ENCODE measurements around the gene RNF13. TPM values are rescaled to one million over a fixed set of nuclear protein-coding genes. Genes with fewer than 3 reads are reported as not detected.
"Not testable (repeated sequence)": the region's sequence is repeated elsewhere in the genome, so short reads cannot be mapped to it uniquely, and the experiment has no call there.

The RNF13 gene
- total RNA-seq, 2 experiments from 2014 or later: 28.8 to 41.2 TPM

- H3K27me3 Mint-ChIP-seq: peaks cover 37% of the 10 kb centered on the region
- intact Hi-C loops (cut with DNase I, micrococcal nuclease): loop anchor here in 1 of 2 experiments (2.0 to 5.0 kb wide), 4 partner anchors 35 to 416 kb away; partner anchors contain the start of genes COMMD2 and RNF13
- peak overlapping the region; percentile 63 for H3K27ac Mint-ChIP-seq
- no peaks in the 10 kb centered on the region for H3K9me3 Mint-ChIP-seq (ENCODE audit: low read depth)
- ChIA-PET POLR2A (interaction anchor here (0.7 kb wide), 1 partner anchor 1072 kb away, joined by 3 read pairs; no protein-coding TSS in a partner anchor), CTCF (interaction anchor here (0.7 to 2.4 kb wide), 2 partner anchors 16 to 213 kb away, joined by 3 to 11 read pairs; no protein-coding TSS in a partner anchor)
- peak; percentile 16 for ATAC-seq
- peaks cover 16% of the 10 kb centered on the region for H3K4me1 Mint-ChIP-seq
- peak; percentile 57 for DNase-seq
- H3K36me3 Mint-ChIP-seq (ENCODE audit: low read depth): no peaks in the 10 kb centered on the region
- H3K4me3 Mint-ChIP-seq: peak overlapping the region; percentile 83
Measured at GRCh38 chr3:149971403-149972075, 158.5 kb downstream of the RNF13 start.

- H3K4me3 Mint-ChIP-seq: no peak overlapping the region
- ATAC-seq (no peak), DNase-seq (no peak)
- CTCF ChIA-PET: interaction anchor here (0.6 kb wide), 1 partner anchor 15 kb away, joined by 3 read pairs; no protein-coding TSS in a partner anchor
- H3K27ac Mint-ChIP-seq: no peak overlapping the region
- H3K4me1 Mint-ChIP-seq: peaks cover 6% of the 10 kb centered on the region
- peaks cover 43% of the 10 kb centered on the region for H3K27me3 Mint-ChIP-seq
- H3K9me3 Mint-ChIP-seq (ENCODE audit: low read depth): no peaks in the 10 kb centered on the region
- POLR2A ChIA-PET: no interaction called here
- intact Hi-C loops (cut with DNase I, micrococcal nuclease): no loop called here
- no peaks in the 10 kb centered on the region for H3K36me3 Mint-ChIP-seq (ENCODE audit: low read depth)
Measured at GRCh38 chr3:149975919-149976318, 162.9 kb downstream of the RNF13 start.

GRCh38 chr3:149977386-149977785, 164.4 kb downstream of the RNF13 start:
- Mint-ChIP-seq H3K27ac (no peak overlapping the region), H3K4me3 (no peak overlapping the region), H3K36me3 (ENCODE audit: low read depth) (no peaks in the 10 kb centered on the region), H3K4me1 (peaks cover 2% of the 10 kb centered on the region), H3K9me3 (ENCODE audit: low read depth) (no peaks in the 10 kb centered on the region), H3K27me3 (peaks cover 33% of the 10 kb centered on the region)
- CTCF ChIA-PET: interaction anchor here (0.7 to 2.6 kb wide), 5 partner anchors 10 to 515 kb away, joined by 3 to 15 read pairs (median 3); no protein-coding TSS in a partner anchor
- intact Hi-C loops (cut with DNase I, micrococcal nuclease): no loop called here
- ATAC-seq (no peak), DNase-seq (no peak)
- POLR2A ChIA-PET: no interaction called here

GRCh38 chr3:149981979-149982378, 169.0 kb downstream of the RNF13 start:
- intact Hi-C loops (cut with DNase I, micrococcal nuclease); POLR2A ChIA-PET; H3K27ac Mint-ChIP-seq; H3K4me3 Mint-ChIP-seq; H3K36me3 Mint-ChIP-seq (ENCODE audit: low read depth); H3K4me1 Mint-ChIP-seq; H3K9me3 Mint-ChIP-seq (ENCODE audit: low read depth); DNase-seq: not testable (repeated sequence)
- peaks cover 18% of the 10 kb centered on the region for H3K27me3 Mint-ChIP-seq
- peak; percentile 80 for ATAC-seq
- CTCF ChIA-PET: interaction anchor here (1.3 kb wide), 2 partner anchors 12 to 238 kb away, joined by 4 read pairs; no protein-coding TSS in a partner anchor

- H3K27ac Mint-ChIP-seq; H3K4me1 Mint-ChIP-seq; H3K4me3 Mint-ChIP-seq; POLR2A ChIA-PET; intact Hi-C loops (cut with DNase I, micrococcal nuclease); DNase-seq; H3K36me3 Mint-ChIP-seq (ENCODE audit: low read depth); ATAC-seq; H3K9me3 Mint-ChIP-seq (ENCODE audit: low read depth): not testable (repeated sequence)
- CTCF ChIA-PET: interaction anchor here (0.9 kb wide), 1 partner anchor 236 kb away, joined by 3 read pairs; no protein-coding TSS in a partner anchor
- peaks cover 14% of the 10 kb centered on the region for H3K27me3 Mint-ChIP-seq
Measured at GRCh38 chr3:149983053-149983452, 170.0 kb downstream of the RNF13 start.

GRCh38 chr3:149983628-149984027, 170.6 kb downstream of the RNF13 start:
- Mint-ChIP-seq H3K4me3 (no peak overlapping the region), H3K4me1 (no peaks in the 10 kb centered on the region), H3K9me3 (ENCODE audit: low read depth) (no peaks in the 10 kb centered on the region), H3K27me3 (peaks cover 11% of the 10 kb centered on the region), H3K36me3 (ENCODE audit: low read depth) (no peaks in the 10 kb centered on the region), H3K27ac (no peak overlapping the region)
- no peak for DNase-seq
- ATAC-seq: no peak
- ChIA-PET CTCF (interaction anchor here (0.9 to 1.5 kb wide), 2 partner anchors 48 to 236 kb away, joined by 3 read pairs; no protein-coding TSS in a partner anchor), POLR2A (no interaction called here)
- intact Hi-C loops (cut with DNase I, micrococcal nuclease): no loop called here

GRCh38 chr3:149989307-149989706, 176.3 kb downstream of the RNF13 start:
- no peak overlapping the region for H3K27ac Mint-ChIP-seq
- H3K36me3 Mint-ChIP-seq (ENCODE audit: low read depth): no peaks in the 10 kb centered on the region
- no peak for DNase-seq
- H3K9me3 Mint-ChIP-seq (ENCODE audit: low read depth): peaks cover 5% of the 10 kb centered on the region
- peaks cover 11% of the 10 kb centered on the region for H3K27me3 Mint-ChIP-seq
- ChIA-PET CTCF (no interaction called here), POLR2A (no interaction called here)
- intact Hi-C loops (cut with DNase I, micrococcal nuclease): no loop called here
- H3K4me1 Mint-ChIP-seq: no peaks in the 10 kb centered on the region
- no peak for ATAC-seq
- no peak overlapping the region for H3K4me3 Mint-ChIP-seq

DNA sequence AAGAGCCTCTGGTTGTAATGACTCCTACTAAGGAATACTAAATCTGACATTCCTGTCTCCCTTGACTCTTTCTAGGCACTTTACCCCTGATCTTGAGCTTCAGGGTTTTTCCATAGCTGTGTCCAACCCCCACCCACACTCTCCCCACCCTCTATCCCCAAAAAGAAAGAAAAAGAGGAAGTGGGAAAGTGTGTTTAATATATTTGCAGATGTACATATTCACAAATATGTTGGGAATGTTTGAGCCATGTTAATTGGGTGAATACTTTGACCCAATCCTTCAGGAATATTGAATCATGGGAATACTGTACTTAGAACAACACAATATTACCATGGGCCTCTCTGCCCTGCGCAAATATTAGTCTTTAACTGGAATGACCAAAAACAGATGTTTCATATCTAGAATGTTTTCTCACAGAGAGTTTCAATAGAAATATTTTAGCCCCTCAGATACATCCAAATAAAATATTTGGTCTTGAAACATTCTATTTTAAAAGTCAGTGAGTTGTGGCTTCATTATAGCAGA, 177.5 kb downstream of the RNF13 start:
- no peak overlapping the region for H3K4me3 Mint-ChIP-seq
- H3K27me3 Mint-ChIP-seq: peaks cover 15% of the 10 kb centered on the region
- ChIA-PET POLR2A (no interaction called here), CTCF (no interaction called here)
- no peaks in the 10 kb centered on the region for H3K4me1 Mint-ChIP-seq
- peaks cover 12% of the 10 kb centered on the region for H3K9me3 Mint-ChIP-seq (ENCODE audit: low read depth)
- DNase-seq (no peak), ATAC-seq (no peak)
- no peaks in the 10 kb centered on the region for H3K36me3 Mint-ChIP-seq (ENCODE audit: low read depth)
- intact Hi-C loops (cut with DNase I, micrococcal nuclease): no loop called here
- no peak overlapping the region for H3K27ac Mint-ChIP-seq

GRCh38 chr3:149992416-149993058, 179.5 kb downstream of the RNF13 start:
- H3K9me3 Mint-ChIP-seq (ENCODE audit: low read depth): peaks cover 14% of the 10 kb centered on the region

GRCh38 chr3:149998946-149999345, 185.9 kb downstream of the RNF13 start:
- Mint-ChIP-seq H3K9me3 (ENCODE audit: low read depth) (peaks cover 13% of the 10 kb centered on the region), H3K27me3 (peaks cover 14% of the 10 kb centered on the region), H3K36me3 (ENCODE audit: low read depth) (no peaks in the 10 kb centered on the region), H3K4me1 (no peaks in the 10 kb centered on the region), H3K4me3 (no peak overlapping the region), H3K27ac (no peak overlapping the region)
- POLR2A ChIA-PET: no interaction called here
- intact Hi-C loops (cut with DNase I, micrococcal nuclease): no loop called here
- CTCF ChIA-PET: no interaction called here
- DNase-seq (no peak), ATAC-seq (no peak)

More at GRCh38 chr3:149992416-149993058, 179.5 kb downstream of the RNF13 start:
- intact Hi-C loops (cut with DNase I, micrococcal nuclease): no loop called here
- Mint-ChIP-seq H3K4me1 (no peaks in the 10 kb centered on the region), H3K27ac (no peak overlapping the region), H3K4me3 (no peak overlapping the region), H3K27me3 (peaks cover 16% of the 10 kb centered on the region), H3K36me3 (ENCODE audit: low read depth) (no peaks in the 10 kb centered on the region)
- ATAC-seq (no peak), DNase-seq (no peak)
- CTCF ChIA-PET: no interaction called here
- POLR2A ChIA-PET: no interaction called here

- peaks cover 13% of the 10 kb centered on the region for H3K9me3 Mint-ChIP-seq (ENCODE audit: low read depth)
- H3K36me3 Mint-ChIP-seq (ENCODE audit: low read depth): no peaks in the 10 kb centered on the region
- intact Hi-C loops (cut with DNase I, micrococcal nuclease): no loop called here
- no peak for DNase-seq
- H3K27ac Mint-ChIP-seq: no peak overlapping the region
- ChIA-PET CTCF (no interaction called here), POLR2A (no interaction called here)
- no peak overlapping the region for H3K4me3 Mint-ChIP-seq
- ATAC-seq: no peak
- H3K4me1 Mint-ChIP-seq: no peaks in the 10 kb centered on the region
- peaks cover 15% of the 10 kb centered on the region for H3K27me3 Mint-ChIP-seq
Measured at GRCh38 chr3:149999421-149999820, 186.4 kb downstream of the RNF13 start.

DNA sequence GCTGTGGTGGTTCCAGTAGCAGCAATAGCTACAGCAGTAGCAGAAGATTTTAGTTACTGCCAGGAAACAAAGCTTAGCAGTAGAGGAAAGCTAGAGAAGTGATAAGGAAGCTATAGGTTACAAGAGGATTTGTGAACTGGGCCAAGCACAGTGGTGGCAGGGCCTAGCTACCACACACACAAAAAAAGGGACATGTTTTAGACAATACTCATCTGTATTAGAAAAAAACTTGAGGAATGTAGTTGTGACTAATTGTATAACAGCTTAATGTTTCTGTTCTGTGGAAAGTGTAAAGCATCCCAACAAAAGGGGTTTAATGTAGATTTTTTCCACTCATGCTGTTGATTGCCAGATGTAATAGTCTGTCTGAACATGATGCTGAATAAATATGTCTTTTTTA, 187.6 kb downstream of the RNF13 start:
- DNase-seq (no peak), ATAC-seq (no peak)
- intact Hi-C loops (cut with DNase I, micrococcal nuclease): no loop called here
- Mint-ChIP-seq H3K27me3 (peaks cover 15% of the 10 kb centered on the region), H3K36me3 (ENCODE audit: low read depth) (no peaks in the 10 kb centered on the region), H3K27ac (no peak overlapping the region), H3K9me3 (ENCODE audit: low read depth) (peaks cover 4% of the 10 kb centered on the region), H3K4me3 (no peak overlapping the region), H3K4me1 (no peaks in the 10 kb centered on the region)
- ChIA-PET POLR2A (no interaction called here), CTCF (no interaction called here)

All from activated CD4-positive, alpha-beta T cell treated with anti-CD3 and anti-CD28 coated beads for 36 hours (primary cell).